Measurements from ENCODE around the gene INF2.
"Not testable (repeated sequence)": the region's sequence is repeated elsewhere in the genome, so short reads cannot be mapped to it uniquely, and the experiment has no call there.

INF2 gene

GRCh38 chr14:104657563-104658324 lies 31.7 kb upstream of the INF2 start:
- no peak overlapping the region for H3K4me3 ChIP-seq (ENCODE audit: control insufficient read depth, low read depth, low read length)
- no peak for TF ChIP-seq CTCF (IDR thresholded peaks at IDR 0.05; ENCODE audit: control insufficient read depth, insufficient read depth, low read depth, low read length, missing control alignments)
- DNase-seq (ENCODE audit: low read depth) = no peak

GRCh38 chr14:104658325-104658712 lies 31.1 kb upstream of the INF2 start:
- no peak for TF ChIP-seq CTCF (IDR thresholded peaks at IDR 0.05; ENCODE audit: control insufficient read depth, insufficient read depth, low read depth, low read length, missing control alignments)
- DNase-seq (ENCODE audit: low read depth) = no peak
- H3K4me3 ChIP-seq (ENCODE audit: control insufficient read depth, low read depth, low read length) = no peak overlapping the region

GRCh38 chr14:104659146-104659545 lies 30.3 kb upstream of the INF2 start:
- no peak for TF ChIP-seq CTCF (IDR thresholded peaks at IDR 0.05; ENCODE audit: control insufficient read depth, insufficient read depth, low read depth, low read length, missing control alignments)
- DNase-seq (ENCODE audit: low read depth) = no peak
- H3K4me3 ChIP-seq (ENCODE audit: control insufficient read depth, low read depth, low read length) = no peak overlapping the region

- no peak overlapping the region for H3K4me3 ChIP-seq (ENCODE audit: control insufficient read depth, low read depth, low read length)
- no peak for DNase-seq (ENCODE audit: low read depth)
- no peak for TF ChIP-seq CTCF (IDR thresholded peaks at IDR 0.05; ENCODE audit: control insufficient read depth, insufficient read depth, low read depth, low read length, missing control alignments)
Observed at GRCh38 chr14:104659764-104660523, 29.5 kb upstream of the INF2 start.

GRCh38 chr14:104660597-104660996 lies 28.8 kb upstream of the INF2 start:
- TF ChIP-seq CTCF (IDR thresholded peaks at IDR 0.05; ENCODE audit: control insufficient read depth, insufficient read depth, low read depth, low read length, missing control alignments) = no peak
- no peak for DNase-seq (ENCODE audit: low read depth)
- no peak overlapping the region for H3K4me3 ChIP-seq (ENCODE audit: control insufficient read depth, low read depth, low read length)

- TF ChIP-seq CTCF (IDR thresholded peaks at IDR 0.05; ENCODE audit: control insufficient read depth, insufficient read depth, low read depth, low read length, missing control alignments) = no peak
- no peak overlapping the region for H3K4me3 ChIP-seq (ENCODE audit: control insufficient read depth, low read depth, low read length)
- no peak for DNase-seq (ENCODE audit: low read depth)
Observed at GRCh38 chr14:104661086-104661485, 28.3 kb upstream of the INF2 start.

GRCh38 chr14:104661528-104662157 lies 27.8 kb upstream of the INF2 start:
- not testable (repeated sequence) for DNase-seq (ENCODE audit: low read depth); H3K4me3 ChIP-seq (ENCODE audit: control insufficient read depth, low read depth, low read length)

- DNase-seq (ENCODE audit: low read depth); H3K4me3 ChIP-seq (ENCODE audit: control insufficient read depth, low read depth, low read length): not testable (repeated sequence)
Observed at GRCh38 chr14:104662472-104662871, 26.9 kb upstream of the INF2 start.

All from AG09309 (cell line).